OCI-LY3 (cell line): Measurements from ENCODE around the gene CFAP74.

Experiments used
- H2AFZ ChIP-seq: fragments of 200-600, 300-600 bp; shearing (Covaris generic); 2 replicates; pipeline ENCODE4 v1.6.0; 2014; ENCODE audit warnings: antibody characterized with exemption, low read depth, low read length
- H3K27ac ChIP-seq: fragments of 200-600, 300-600 bp; sonication (generic); 2 replicates; pipeline ENCODE4 v1.5.1; 2014; ENCODE audit warnings: mild to moderate bottlenecking, low read length, moderate library complexity, mixed read lengths
- H3K27me3 ChIP-seq: fragments of 200-600, 300-600 bp; sonication (generic); 2 replicates; pipeline ENCODE4 v1.6.1; 2014; ENCODE audit warnings: low read depth, low read length, mixed read lengths
- H3K36me3 ChIP-seq: fragments of 200-600, 300-600 bp; sonication (generic); replicated peaks from 2 replicates; pipeline ENCODE3; 2014; ENCODE audit warnings: low read depth, low read length, mixed read lengths
- H3K4me1 ChIP-seq: fragments of 300-600, 200-600 bp; sonication (generic); 2 replicates; pipeline ENCODE4 v1.6.1; 2014; ENCODE audit warnings: low read length, mixed read lengths
- H3K4me2 ChIP-seq: fragments of 200-600, 300-600 bp; sonication (generic); 2 replicates; pipeline ENCODE4 v1.6.1; 2014; ENCODE audit warnings: low read length, mixed read lengths
- H3K4me3 ChIP-seq: fragments of 300-600, 200-600 bp; sonication (generic); 2 replicates; pipeline ENCODE4 v1.5.1; 2014; ENCODE audit warnings: antibody characterized with exemption, mild to moderate bottlenecking, low read length, moderate library complexity
- H3K79me2 ChIP-seq: fragments of 300-600, 200-600 bp; shearing (Covaris generic); 2 replicates; pipeline ENCODE4 v1.6.1; 2014; ENCODE audit warnings: mild to moderate bottlenecking, low read length, mixed read lengths
- H3K9ac ChIP-seq: fragments of 300-600, 200-600 bp; shearing (Covaris generic); 2 replicates; pipeline ENCODE4 v1.6.0; 2014; ENCODE audit warnings: mild to moderate bottlenecking, low read length, moderate library complexity
- H3K9me3 ChIP-seq: fragments of 200-600, 300-600 bp; shearing (Covaris generic); 2 replicates; pipeline ENCODE4 v1.6.1; 2014; ENCODE audit warnings: low read length, mixed read lengths; ENCODE audit not compliant: insufficient read depth
- H4K20me1 ChIP-seq: fragments of 200-600, 300-600 bp; sonication (generic); 2 replicates; pipeline ENCODE4 v1.6.1; 2016; ENCODE audit warnings: low read length, mixed read lengths; ENCODE audit not compliant: insufficient read depth
- EZH2phosphoT487 ChIP-seq: fragments of 200-600 bp; shearing (Covaris generic); IDR thresholded peaks from 2 replicates; pipeline ENCODE4 v1.6.1; 2018; ENCODE audit warnings: antibody characterized with exemption, mixed run types, low read depth
- TF ChIP-seq, protein P1 (sequence below): fragments of 200-600, 300-600 bp; sonication (generic); IDR thresholded peaks from 2 replicates; pipeline ENCODE4 v1.5.1; 2014; ENCODE audit warnings: antibody characterized with exemption, low read length, low read depth

The CFAP74 gene

GRCh38 chr1:2016123-2016522, 12.5 kb upstream of the CFAP74 start:
- Histone ChIP-seq H3K27me3 (no peaks in the 10 kb centered on the region; the same call in 1 of the 2 replicates), H2AFZ (no peak overlapping the region), H3K4me1 (no peaks in the 10 kb centered on the region), H3K9ac (no peak overlapping the region), H3K27ac (no peak overlapping the region), H3K79me2 (no peaks in the 10 kb centered on the region), H3K36me3 (no peaks in the 10 kb centered on the region), H3K4me3 (no peak overlapping the region), H3K4me2 (no peak overlapping the region), H4K20me1 (no peaks in the 10 kb centered on the region), H3K9me3 (no peaks in the 10 kb centered on the region)
- TF ChIP-seq EZH2phosphoT487 = no peak
- TF ChIP-seq, protein P1, sequence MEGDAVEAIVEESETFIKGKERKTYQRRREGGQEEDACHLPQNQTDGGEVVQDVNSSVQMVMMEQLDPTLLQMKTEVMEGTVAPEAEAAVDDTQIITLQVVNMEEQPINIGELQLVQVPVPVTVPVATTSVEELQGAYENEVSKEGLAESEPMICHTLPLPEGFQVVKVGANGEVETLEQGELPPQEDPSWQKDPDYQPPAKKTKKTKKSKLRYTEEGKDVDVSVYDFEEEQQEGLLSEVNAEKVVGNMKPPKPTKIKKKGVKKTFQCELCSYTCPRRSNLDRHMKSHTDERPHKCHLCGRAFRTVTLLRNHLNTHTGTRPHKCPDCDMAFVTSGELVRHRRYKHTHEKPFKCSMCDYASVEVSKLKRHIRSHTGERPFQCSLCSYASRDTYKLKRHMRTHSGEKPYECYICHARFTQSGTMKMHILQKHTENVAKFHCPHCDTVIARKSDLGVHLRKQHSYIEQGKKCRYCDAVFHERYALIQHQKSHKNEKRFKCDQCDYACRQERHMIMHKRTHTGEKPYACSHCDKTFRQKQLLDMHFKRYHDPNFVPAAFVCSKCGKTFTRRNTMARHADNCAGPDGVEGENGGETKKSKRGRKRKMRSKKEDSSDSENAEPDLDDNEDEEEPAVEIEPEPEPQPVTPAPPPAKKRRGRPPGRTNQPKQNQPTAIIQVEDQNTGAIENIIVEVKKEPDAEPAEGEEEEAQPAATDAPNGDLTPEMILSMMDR = no peak

DNA sequence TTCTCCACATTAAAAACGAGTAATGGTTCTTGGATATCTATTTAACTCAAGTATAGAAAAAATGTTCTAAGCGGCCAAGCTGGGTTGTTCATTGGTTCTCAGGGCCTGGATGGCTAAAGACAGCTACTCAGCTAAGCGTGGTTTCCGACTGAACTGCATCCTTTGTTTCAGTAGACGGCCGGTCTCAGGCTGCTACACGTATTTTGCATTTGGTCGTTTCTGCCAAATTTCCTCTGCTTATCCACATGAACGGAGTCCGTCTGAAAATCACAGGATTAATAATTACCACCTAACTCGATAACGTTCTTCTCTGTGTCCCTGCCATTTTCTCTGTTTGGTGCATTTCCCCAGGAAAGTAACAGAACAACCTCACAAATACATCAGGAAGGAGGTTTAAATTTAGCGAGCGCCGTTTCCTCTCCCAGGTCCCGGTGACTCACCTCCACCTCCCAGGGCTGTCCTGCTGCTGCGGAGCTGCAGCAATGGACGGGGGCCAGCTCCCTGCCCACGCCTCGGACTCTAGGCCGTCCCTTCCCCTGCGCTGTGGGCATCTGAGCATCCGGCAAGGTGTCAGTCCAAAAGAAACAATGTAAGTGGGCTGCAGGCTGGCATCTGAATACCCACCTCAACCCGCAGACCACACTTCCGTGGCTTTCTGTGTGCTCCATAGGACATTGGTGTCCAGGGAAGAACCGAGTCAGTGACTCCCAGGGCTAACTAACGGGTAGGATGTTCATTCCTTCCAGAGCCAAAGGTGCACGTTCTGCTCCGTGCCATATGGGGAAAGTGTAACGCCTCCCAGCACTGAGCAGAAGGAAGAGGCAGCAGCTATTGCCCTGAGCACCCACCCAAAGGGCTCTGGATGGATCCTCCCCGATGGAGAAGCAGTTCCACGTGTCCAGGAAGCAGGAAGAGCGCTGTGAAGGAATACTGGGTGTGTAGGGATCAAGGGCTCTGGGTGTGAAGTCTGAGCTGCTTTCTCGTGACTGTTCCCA, 11.5 kb upstream of the CFAP74 start:
- no peaks in the 10 kb centered on the region for H3K79me2 ChIP-seq
- TF ChIP-seq, protein P1 = no peak
- TF ChIP-seq EZH2phosphoT487 = no peak
- no peaks in the 10 kb centered on the region for H4K20me1 ChIP-seq
- H3K4me2 ChIP-seq = no peak overlapping the region
- no peaks in the 10 kb centered on the region for H3K9me3 ChIP-seq
- no peak overlapping the region for H3K27ac ChIP-seq
- H3K4me3 ChIP-seq = no peak overlapping the region
- H3K9ac ChIP-seq = no peak overlapping the region
- H3K4me1 ChIP-seq = no peaks in the 10 kb centered on the region
- no peaks in the 10 kb centered on the region; the same call in 1 of the 2 replicates for H3K27me3 ChIP-seq
- no peak overlapping the region for H2AFZ ChIP-seq
- no peaks in the 10 kb centered on the region for H3K36me3 ChIP-seq

DNA sequence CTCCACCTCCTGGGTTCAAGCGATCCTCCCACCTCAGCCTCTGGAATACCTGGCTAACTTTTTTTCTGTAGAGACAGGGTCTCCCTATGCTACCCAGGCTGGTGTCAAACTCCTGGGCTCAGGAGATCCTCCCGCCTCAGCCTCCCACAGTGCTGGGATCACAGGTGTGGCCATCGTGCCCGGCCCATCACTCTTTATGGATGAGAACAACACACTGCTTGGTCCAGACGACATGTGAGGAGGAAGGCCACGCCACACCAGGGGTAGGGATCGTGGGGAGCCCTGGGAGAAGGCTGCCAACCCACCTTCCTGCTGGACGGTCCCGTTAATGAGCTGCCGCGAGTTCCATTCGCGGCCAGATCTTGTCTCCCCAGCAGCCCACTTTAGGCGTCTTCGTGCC, 10.6 kb upstream of the CFAP74 start:
- Histone ChIP-seq H4K20me1 (no peaks in the 10 kb centered on the region), H3K9ac (no peak overlapping the region), H3K36me3 (no peaks in the 10 kb centered on the region), H3K4me2 (no peak overlapping the region), H3K4me1 (no peaks in the 10 kb centered on the region), H2AFZ (no peak overlapping the region), H3K79me2 (no peaks in the 10 kb centered on the region), H3K27me3 (no peaks in the 10 kb centered on the region; the same call in 1 of the 2 replicates), H3K27ac (no peak overlapping the region), H3K4me3 (no peak overlapping the region), H3K9me3 (no peaks in the 10 kb centered on the region)
- no peak for TF ChIP-seq EZH2phosphoT487
- TF ChIP-seq, protein P1 = no peak
